ENCODE measurements around the gene AKT2.
A peak's percentile ranks its signal among the peaks of the same experiment; 100 is the strongest.

The AKT2 gene

GRCh38 chr19:40302224-40303011 is 17.3 kb upstream of the AKT2 start:
- DNase-seq (ENCODE audit: extremely low spot score, insufficient read length, low read depth) (no peak), FAIRE-seq (no peak)

- FAIRE-seq: no peak
Observed at GRCh38 chr19:40300668-40301067, 15.5 kb upstream of the AKT2 start.

GRCh38 chr19:40298026-40298425 is 12.9 kb upstream of the AKT2 start:
- DNase-seq (ENCODE audit: extremely low spot score, insufficient read length, low read depth) (no peak), FAIRE-seq (no peak)

More at GRCh38 chr19:40300668-40301067, 15.5 kb upstream of the AKT2 start:
- DNase-seq (ENCODE audit: extremely low spot score, insufficient read length, low read depth): no peak

GRCh38 chr19:40294560-40294959 is 9.4 kb upstream of the AKT2 start:
- FAIRE-seq: no peak
- no peak for DNase-seq (ENCODE audit: extremely low spot score, insufficient read length, low read depth)

GRCh38 chr19:40286971-40287421 is 1.9 kb upstream of the AKT2 start:
- no peak for FAIRE-seq
- DNase-seq (ENCODE audit: extremely low spot score, insufficient read length, low read depth): no peak

- no peak for FAIRE-seq
Observed at GRCh38 chr19:40286235-40286970, 1.3 kb upstream of the AKT2 start.

GRCh38 chr19:40285353-40286234 is 449 bp upstream of the AKT2 start:
- FAIRE-seq (peak; percentile 100), DNase-seq (ENCODE audit: extremely low spot score, insufficient read length, low read depth) (peak; percentile 94)

More at GRCh38 chr19:40286235-40286970, 1.3 kb upstream of the AKT2 start:
- DNase-seq (ENCODE audit: extremely low spot score, insufficient read length, low read depth): no peak

- peak; percentile 80 for FAIRE-seq
- no peak for DNase-seq (ENCODE audit: extremely low spot score, insufficient read length, low read depth)
Observed at GRCh38 chr19:40284251-40284500, 969 bp downstream of the AKT2 start.

GRCh38 chr19:40283414-40284250 is 1.5 kb downstream of the AKT2 start:
- FAIRE-seq (no peak), DNase-seq (ENCODE audit: extremely low spot score, insufficient read length, low read depth) (no peak)

GRCh38 chr19:40282920-40283319 is 2.2 kb downstream of the AKT2 start:
- DNase-seq (ENCODE audit: extremely low spot score, insufficient read length, low read depth) (no peak), FAIRE-seq (no peak)

- no peak for FAIRE-seq
- no peak for DNase-seq (ENCODE audit: extremely low spot score, insufficient read length, low read depth)
Observed at GRCh38 chr19:40282209-40282580, 3.0 kb downstream of the AKT2 start.

- FAIRE-seq: peak; percentile 21
Observed at GRCh38 chr19:40281381-40282208, 3.5 kb downstream of the AKT2 start.

GRCh38 chr19:40280608-40281221 is 4.4 kb downstream of the AKT2 start:
- DNase-seq (ENCODE audit: extremely low spot score, insufficient read length, low read depth): no peak
- FAIRE-seq: peak; percentile 35

More at GRCh38 chr19:40281381-40282208, 3.5 kb downstream of the AKT2 start:
- DNase-seq (ENCODE audit: extremely low spot score, insufficient read length, low read depth): no peak

GRCh38 chr19:40279761-40280607 is 5.2 kb downstream of the AKT2 start:
- FAIRE-seq (peak; percentile 82), DNase-seq (ENCODE audit: extremely low spot score, insufficient read length, low read depth) (no peak)

GRCh38 chr19:40279120-40279551 is 6.0 kb downstream of the AKT2 start:
- FAIRE-seq (no peak), DNase-seq (ENCODE audit: extremely low spot score, insufficient read length, low read depth) (no peak)

GRCh38 chr19:40278361-40279035 is 6.6 kb downstream of the AKT2 start:
- DNase-seq (ENCODE audit: extremely low spot score, insufficient read length, low read depth): no peak
- FAIRE-seq: no peak

All from GM18507 (cell line).